Lung (tissue), 12 donors: ENCODE results near the gene TLDC2. TPM values are rescaled to one million over a fixed set of nuclear protein-coding genes. Genes with fewer than 3 reads are reported as not detected.

Experiments
- ATAC-seq: fragments of 200-7000 bp; cut with Tn5 transposase; one replicate; pipeline ENCODE4 v1.9.1; 2020; ENCODE audit warnings: moderate number of reproducible peaks; ENCODE audit not compliant: insufficient read depth, low FRiP score
- DNase-seq, 3 donors: peaks; one replicate each; pipeline ENCODE4 v3.0.0-alpha.2; 2013 to 2017
- H3K27ac ChIP-seq, 2 donors: one replicate each; pipeline ENCODE4 v1.5.1; 2013; ENCODE audit warnings: mild to moderate bottlenecking in 2 of 2, moderate library complexity in 2 of 2, control low read depth in 1 of 2, inconsistent platforms in 1 of 2, low read depth in 1 of 2, low read length in 1 of 2
- H3K27me3 ChIP-seq, 3 donors: one replicate each; pipeline ENCODE4 v1.5.1; 2013; ENCODE audit warnings: low read length in 2 of 3; ENCODE audit not compliant: control insufficient read depth in 3 of 3, insufficient read depth in 3 of 3
- H3K36me3 ChIP-seq, 4 donors: one replicate each; pipeline ENCODE4 v1.5.1; 2013; ENCODE audit warnings: low read length in 4 of 4, mild to moderate bottlenecking in 1 of 4, moderate library complexity in 1 of 4; ENCODE audit not compliant: control insufficient read depth in 4 of 4, insufficient read depth in 4 of 4
- H3K4me1 ChIP-seq, 5 donors: one replicate each; pipeline ENCODE4 v1.5.1; 2013; ENCODE audit warnings: low read length in 5 of 5, mild to moderate bottlenecking in 2 of 5, moderate library complexity in 1 of 5; ENCODE audit not compliant: control insufficient read depth in 5 of 5, insufficient read depth in 5 of 5
- H3K4me3 ChIP-seq: one replicate; pipeline ENCODE4 v1.5.1; 2013; ENCODE audit warnings: mild to moderate bottlenecking, control low read depth, moderate library complexity
- H3K9ac ChIP-seq, 2 donors: one replicate each; pipeline ENCODE4 v1.5.1; 2013; ENCODE audit warnings: low read length in 2 of 2, control low read depth in 1 of 2; ENCODE audit not compliant: insufficient read depth in 1 of 2
- H3K9me3 ChIP-seq, 4 donors: one replicate each; pipeline ENCODE4 v1.5.1; 2013; ENCODE audit warnings: low read length in 3 of 4, mild to moderate bottlenecking in 1 of 4, moderate library complexity in 1 of 4; ENCODE audit not compliant: control insufficient read depth in 4 of 4, insufficient read depth in 3 of 4
- CTCF ChIP-seq: IDR thresholded peaks from 2 replicates; pipeline ENCODE4 v1.5.1; 2012; ENCODE audit warnings: mild to moderate bottlenecking; ENCODE audit errors: control extremely low read depth, extremely low read depth
- WGBS, 2 donors: extraction: QIAGEN DNeasy Blood & Tissue Kit; methylation state at CpG; one replicate each; pipeline ENCODE4 v1.1.7; 2013; 5-methylcytosine and 5-hydroxymethylcytosine counted together
- polyA plus RNA-seq, 2 donors: library from polyadenylated mRNA; stranded (reverse); fragments of 200-250 nt; gene quantifications; one replicate each; pipeline ENCODE4 v1.2.1, GENCODE V29; 2013
- total RNA-seq, 2 donors: library from RNA; depleted of rRNA in 1 of 2; stranded (reverse); fragments of >200 nt in 1 of 2; gene quantifications; one replicate each; pipeline ENCODE4 v1.2.1, GENCODE V29; 2014 to 2021
- donor health status: control.
- donor health status: control.
- donor health status: Bipolar disorder and iron deficiency.
- donor health status: healthy.
- donor health status: DM: yes; HTN: yes; CAD: no.

Gene TLDC2
- total and polyA plus RNA-seq, 4 donors, result 0.07 to 0.67 (median 0.17) TPM

DNA sequence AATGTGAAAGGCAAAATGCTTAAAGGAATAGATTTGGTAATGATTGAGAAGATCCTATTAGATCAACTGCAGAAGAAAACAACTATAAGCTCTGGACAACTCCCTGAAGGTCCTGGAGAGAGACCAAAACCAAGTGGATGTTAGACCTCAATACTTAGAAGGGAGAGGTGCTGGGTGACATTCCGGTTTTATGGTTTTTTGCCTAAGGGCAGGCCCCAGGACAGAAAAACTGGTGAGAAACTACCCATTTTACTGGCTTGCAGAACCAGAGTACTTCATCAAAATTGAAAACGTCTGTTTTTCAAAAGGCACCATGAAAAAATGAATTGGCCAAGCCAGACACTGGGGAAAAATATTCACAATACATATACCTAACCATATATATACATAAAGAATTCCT is 49.3 kb downstream of the TLDC2 start:
- no peaks in the 10 kb centered on the region for H3K4me1 ChIP-seq
- no peaks in the 10 kb centered on the region for H3K27me3 ChIP-seq
- H3K9ac ChIP-seq, result no peak overlapping the region
- ATAC-seq (no peak), DNase-seq (no peak)
- peaks cover 6 to 19% (median 12%) of the 10 kb centered on the region in 4 donors for H3K36me3 ChIP-seq
- no peaks in the 10 kb centered on the region for H3K9me3 ChIP-seq
- no peak overlapping the region for H3K4me3 ChIP-seq
- TF ChIP-seq CTCF, result no peak
- no peak overlapping the region for H3K27ac ChIP-seq
- 84 to 93% methylated on average over 2 of the region's 2 CpGs for WGBS, 2 donors

- DNase-seq, result no peak
- no peaks in the 10 kb centered on the region for H3K4me1 ChIP-seq
- peaks cover 5 to 20% (median 11%) of the 10 kb centered on the region in 4 donors for H3K36me3 ChIP-seq
- H3K9me3 ChIP-seq, result no peaks in the 10 kb centered on the region
- no peak overlapping the region for H3K27ac ChIP-seq
- WGBS, 2 donors, result 86 to 87% methylated on average over 6 of the region's 6 CpGs
- ATAC-seq, result no peak
- no peak overlapping the region for H3K4me3 ChIP-seq
- TF ChIP-seq CTCF, result no peak
- no peak overlapping the region for H3K9ac ChIP-seq
- no peaks in the 10 kb centered on the region for H3K27me3 ChIP-seq
These were observed 50.8 kb downstream of the TLDC2 start for GRCh38 chr20:36926653-36927200.

- Histone ChIP-seq H3K36me3 (peaks cover 5 to 20% (median 11%) of the 10 kb centered on the region in 4 donors), H3K27me3 (no peaks in the 10 kb centered on the region), H3K27ac (no peak overlapping the region), H3K9me3 (no peaks in the 10 kb centered on the region), H3K9ac (no peak overlapping the region), H3K4me1 (no peaks in the 10 kb centered on the region), H3K4me3 (no peak overlapping the region)
- WGBS, 2 donors, result 71 to 84% methylated on average over 1 of the region's 1 CpG
- no peak for ATAC-seq
- TF ChIP-seq CTCF, result no peak
- DNase-seq, result no peak
These were observed 51.8 kb downstream of the TLDC2 start for GRCh38 chr20:36927704-36928103.

DNA sequence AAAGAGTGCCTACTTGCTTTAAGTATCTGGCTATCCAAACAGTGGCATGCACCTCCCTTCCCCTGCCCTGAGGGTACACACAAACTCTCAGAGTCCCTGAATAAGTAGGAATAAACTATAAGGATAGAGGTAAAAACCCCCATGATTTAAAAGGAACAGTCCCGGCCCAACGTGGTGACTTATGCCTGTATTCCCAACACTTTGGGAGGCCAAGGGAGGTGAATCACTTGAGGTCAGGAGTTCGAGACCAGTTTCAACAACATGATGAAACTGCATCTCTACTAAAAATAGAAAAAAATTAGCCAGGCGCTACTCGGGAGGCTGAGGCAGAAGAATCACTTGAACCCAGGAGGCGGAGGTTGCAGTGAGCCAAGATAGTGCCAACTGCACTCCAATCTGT is 53.4 kb downstream of the TLDC2 start:
- Histone ChIP-seq H3K4me1 (peaks cover 0 to 4% (median 0%) of the 10 kb centered on the region in 5 donors), H3K4me3 (no peak overlapping the region), H3K27me3 (no peaks in the 10 kb centered on the region), H3K36me3 (peaks cover 5 to 19% (median 12%) of the 10 kb centered on the region in 4 donors), H3K9me3 (no peaks in the 10 kb centered on the region), H3K27ac (no peak overlapping the region), H3K9ac (no peak overlapping the region)
- no peak for TF ChIP-seq CTCF
- WGBS, 2 donors, result 75 to 84% methylated on average over 6 of the region's 6 CpGs
- no peak for DNase-seq
- ATAC-seq, result no peak
